Stomach (tissue), 4 donors: ENCODE measurements around the gene PPP1R36.

Source experiments
- CTCF ChIP-seq, 7 experiments: fragments of 450-650 bp in 4 of 7; fragments of 200-600 bp in 3 of 7; sonication (generic) in 3 of 7; IDR thresholded peaks; one replicate each; pipeline ENCODE4 v1.5.1; 2016 to 2019; ENCODE audit warnings: antibody characterized with exemption in 7 of 7, control low read depth in 2 of 7, mild to moderate bottlenecking in 1 of 7
- POLR2AphosphoS5 ChIP-seq, 3 donors: sonication (generic); formaldehyde crosslinking; IDR thresholded peaks; one replicate each; pipeline ENCODE4 v1.6.1; 2016; ENCODE audit warnings: antibody characterized with exemption in 3 of 3

- TF ChIP-seq CTCF (IDR thresholded peaks at IDR 0.05) (no peak), POLR2AphosphoS5 (IDR thresholded peaks at IDR 0.05) (no peak)
Observed at GRCh38 chr14:64625386-64626232, 75.8 kb downstream of the PPP1R36 start.
